ENCODE data around the gene CAPS2.
A peak's percentile ranks its signal among the peaks of the same experiment; 100 is the strongest.
"Not testable (repeated sequence)": the region's sequence is repeated elsewhere in the genome, so short reads cannot be mapped to it uniquely, and the experiment has no call there.

The CAPS2 gene

GRCh38 chr12:75329918-75330826, at the start of gene CAPS2:
Gene CAPS2 (minus strand): TSS chr12:75330324. CDS start chr12:75326498, 3,826 bp downstream.
- peak; percentile 27 to 89 for DNase-seq

GRCh38 chr12:75378354-75378753, 48.2 kb upstream of the CAPS2 start:
- no peak for DNase-seq

GRCh38 chr12:75374971-75375370, 44.8 kb upstream of the CAPS2 start:
- no peak for DNase-seq

GRCh38 chr12:75366629-75367028, 36.5 kb upstream of the CAPS2 start:
- no peak for DNase-seq

GRCh38 chr12:75364919-75365318, 34.8 kb upstream of the CAPS2 start:
- DNase-seq = no peak

GRCh38 chr12:75361408-75361807, 31.3 kb upstream of the CAPS2 start:
- no peak for DNase-seq

GRCh38 chr12:75360920-75361319, 30.8 kb upstream of the CAPS2 start:
- no peak for DNase-seq

GRCh38 chr12:75354011-75354410, 23.9 kb upstream of the CAPS2 start:
- no peak for DNase-seq

GRCh38 chr12:75350413-75350812, 20.3 kb upstream of the CAPS2 start:
- DNase-seq = no peak

- DNase-seq = no peak
Observed at GRCh38 chr12:75349946-75350345, 19.8 kb upstream of the CAPS2 start.

GRCh38 chr12:75346215-75346614, 16.1 kb upstream of the CAPS2 start:
- DNase-seq = not testable (repeated sequence)

- DNase-seq = no peak
Observed at GRCh38 chr12:75345531-75345930, 15.4 kb upstream of the CAPS2 start.

GRCh38 chr12:75341873-75342272, 11.7 kb upstream of the CAPS2 start:
- DNase-seq = no peak

- DNase-seq = no peak
Observed at GRCh38 chr12:75337905-75338304, 7.8 kb upstream of the CAPS2 start.

GRCh38 chr12:75334384-75335030, 4.4 kb upstream of the CAPS2 start, which contains the start of gene GLIPR1L1:
Gene GLIPR1L1 (plus strand): TSS chr12:75334670. CDS start chr12:75334729, 59 bp downstream.
- peak; percentile 28 to 82 for DNase-seq

- DNase-seq = no peak
Observed at GRCh38 chr12:75327642-75328041, 2.5 kb downstream of the CAPS2 start.

- no peak for DNase-seq
Observed at GRCh38 chr12:75323663-75324062, 6.5 kb downstream of the CAPS2 start.

GRCh38 chr12:75322464-75322863, 7.7 kb downstream of the CAPS2 start:
- no peak for DNase-seq

- no peak for DNase-seq
Observed at GRCh38 chr12:75317784-75318183, 12.3 kb downstream of the CAPS2 start.

GRCh38 chr12:75315518-75315917, 14.6 kb downstream of the CAPS2 start:
- no peak for DNase-seq

GRCh38 chr12:75311369-75311768, 18.8 kb downstream of the CAPS2 start:
- no peak for DNase-seq

GRCh38 chr12:75308279-75308678, 21.8 kb downstream of the CAPS2 start:
- DNase-seq = no peak

- DNase-seq = peak; percentile 43 to 72
Observed at GRCh38 chr12:75305412-75306332, 24.5 kb downstream of the CAPS2 start.
